Peyer's patch (tissue), 4 donors: ENCODE results near the gene CXCL1. TPM values are rescaled to one million over a fixed set of nuclear protein-coding genes. Genes with fewer than 3 reads are reported as not detected.

Experiments
- DNase-seq, 3 donors: peaks; one replicate each; pipeline ENCODE4 v3.0.0-alpha.2; 2017 to 2019
- H3K27ac ChIP-seq, 4 donors: fragments of 200-600 bp; sonication (generic); one replicate each; pipeline ENCODE4 v1.5.1; 2016 to 2019
- H3K27me3 ChIP-seq, 2 donors: fragments of 200-600 bp; sonication (generic); one replicate each; pipeline ENCODE4 v1.5.1; 2019
- H3K36me3 ChIP-seq, 3 donors: fragments of 200-600 bp; sonication (generic); one replicate each; pipeline ENCODE4 v1.5.1; 2016 to 2019
- H3K4me1 ChIP-seq, 4 donors: fragments of 200-600 bp; sonication (generic); one replicate each; pipeline ENCODE4 v1.5.1; 2016 to 2019
- H3K4me3 ChIP-seq, 4 donors: fragments of 200-600 bp; sonication (generic); 1 replicate in 3 of 4; 2 replicates in 1 of 4; pipeline ENCODE4 v1.5.1; 2016 to 2019; ENCODE audit warnings: mild to moderate bottlenecking in 1 of 4
- H3K9me3 ChIP-seq, 4 donors: fragments of 200-600 bp; sonication (generic); one replicate each; pipeline ENCODE4 v1.5.1; 2016 to 2019; ENCODE audit warnings: mild to moderate bottlenecking in 1 of 4
- POLR2A ChIP-seq, 2 donors: fragments of 450-650 bp; IDR thresholded peaks; one replicate each; pipeline ENCODE4 v1.5.1; 2017; ENCODE audit warnings: antibody characterized with exemption in 2 of 2, mild to moderate bottlenecking in 2 of 2, moderate library complexity in 2 of 2
- total RNA-seq, 4 donors: library from RNA; depleted of rRNA; stranded (reverse); fragments of >200 nt; gene quantifications; one replicate each; pipeline ENCODE4 v1.1.0, GENCODE V29; 2016
- TF ChIP-seq, protein P1 (sequence below), 6 experiments: fragments of 450-650 bp in 4 of 6; fragments of 200-600 bp in 2 of 6; sonication (generic) in 1 of 6; IDR thresholded peaks; one replicate each; pipeline ENCODE4 v1.5.1; 2017 to 2019; ENCODE audit warnings: antibody characterized with exemption in 6 of 6, mild to moderate bottlenecking in 3 of 6, moderate library complexity in 1 of 6

The CXCL1 gene
- total RNA-seq, 4 donors from 2014 or later: 4.1 to 69.3 (median 6.8) TPM

DNA sequence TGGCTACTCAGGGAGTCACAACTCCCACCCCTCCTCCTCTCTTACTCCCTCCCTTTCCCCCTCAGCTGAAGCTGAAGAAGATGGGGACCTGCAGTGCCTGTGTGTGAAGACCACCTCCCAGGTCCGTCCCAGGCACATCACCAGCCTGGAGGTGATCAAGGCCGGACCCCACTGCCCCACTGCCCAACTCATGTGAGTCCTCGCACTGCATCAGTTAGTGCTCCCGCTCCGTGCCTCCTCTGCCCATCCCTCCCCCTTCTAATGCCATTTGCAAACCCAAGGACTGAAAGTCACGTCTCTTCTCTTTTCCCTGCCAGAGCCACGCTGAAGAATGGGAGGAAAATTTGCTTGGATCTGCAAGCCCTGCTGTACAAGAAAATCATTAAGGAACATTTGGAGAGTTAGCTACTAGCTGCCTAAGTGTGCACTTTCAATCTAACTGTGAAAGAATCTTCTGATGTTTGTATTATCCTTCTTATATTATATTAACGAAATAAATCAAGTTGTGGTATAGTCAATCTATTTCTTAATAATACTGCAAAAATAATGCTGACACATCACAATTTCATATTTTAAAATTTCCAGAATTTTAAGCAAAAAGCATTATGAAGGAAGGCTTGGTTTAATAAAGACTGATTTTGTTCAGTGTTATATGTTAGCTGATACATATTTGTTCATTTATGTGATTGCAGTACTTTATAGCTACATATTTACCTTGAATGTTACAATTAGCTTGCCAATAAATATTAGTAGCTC is 15.3 kb upstream of the CXCL1 start:
- peaks cover 0 to 3% (median 0%) of the 10 kb centered on the region in 4 donors for H3K4me1 ChIP-seq
- TF ChIP-seq, protein P1, sequence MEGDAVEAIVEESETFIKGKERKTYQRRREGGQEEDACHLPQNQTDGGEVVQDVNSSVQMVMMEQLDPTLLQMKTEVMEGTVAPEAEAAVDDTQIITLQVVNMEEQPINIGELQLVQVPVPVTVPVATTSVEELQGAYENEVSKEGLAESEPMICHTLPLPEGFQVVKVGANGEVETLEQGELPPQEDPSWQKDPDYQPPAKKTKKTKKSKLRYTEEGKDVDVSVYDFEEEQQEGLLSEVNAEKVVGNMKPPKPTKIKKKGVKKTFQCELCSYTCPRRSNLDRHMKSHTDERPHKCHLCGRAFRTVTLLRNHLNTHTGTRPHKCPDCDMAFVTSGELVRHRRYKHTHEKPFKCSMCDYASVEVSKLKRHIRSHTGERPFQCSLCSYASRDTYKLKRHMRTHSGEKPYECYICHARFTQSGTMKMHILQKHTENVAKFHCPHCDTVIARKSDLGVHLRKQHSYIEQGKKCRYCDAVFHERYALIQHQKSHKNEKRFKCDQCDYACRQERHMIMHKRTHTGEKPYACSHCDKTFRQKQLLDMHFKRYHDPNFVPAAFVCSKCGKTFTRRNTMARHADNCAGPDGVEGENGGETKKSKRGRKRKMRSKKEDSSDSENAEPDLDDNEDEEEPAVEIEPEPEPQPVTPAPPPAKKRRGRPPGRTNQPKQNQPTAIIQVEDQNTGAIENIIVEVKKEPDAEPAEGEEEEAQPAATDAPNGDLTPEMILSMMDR (IDR thresholded peaks at IDR 0.05): no peak
- no peak for TF ChIP-seq POLR2A (IDR thresholded peaks at IDR 0.05)
- H3K9me3 ChIP-seq: no peaks in the 10 kb centered on the region
- H3K27ac ChIP-seq: no peak overlapping the region
- H3K4me3 ChIP-seq: peak overlapping the region in 1 of 4 donors; percentile 24
- H3K36me3 ChIP-seq: no peaks in the 10 kb centered on the region
- DNase-seq: no peak
- no peaks in the 10 kb centered on the region for H3K27me3 ChIP-seq

DNA sequence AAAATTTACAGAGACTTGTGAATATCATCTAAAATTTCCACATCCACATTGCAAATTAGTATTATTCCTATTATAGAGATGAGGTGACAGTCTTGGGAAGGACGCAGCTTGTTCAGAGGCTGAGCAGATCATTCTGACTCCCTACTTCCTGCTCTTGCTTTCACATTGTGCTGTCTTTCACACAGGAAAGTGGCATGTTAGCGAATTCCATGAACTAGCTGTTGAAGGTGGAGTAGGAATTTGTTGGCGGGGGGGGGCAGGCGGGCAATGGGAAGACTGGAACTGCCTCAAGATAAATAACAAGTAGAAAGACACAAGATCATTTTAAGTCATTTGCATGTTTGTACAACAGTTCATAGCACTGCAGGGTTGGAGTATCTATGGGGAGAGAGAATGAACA is 13.8 kb upstream of the CXCL1 start:
- Histone ChIP-seq H3K4me3 (no peak overlapping the region), H3K27ac (no peak overlapping the region), H3K9me3 (no peaks in the 10 kb centered on the region), H3K4me1 (peaks cover 0 to 7% (median 0%) of the 10 kb centered on the region in 4 donors), H3K36me3 (no peaks in the 10 kb centered on the region), H3K27me3 (no peaks in the 10 kb centered on the region)
- DNase-seq: no peak
- no peak for TF ChIP-seq POLR2A (IDR thresholded peaks at IDR 0.05)
- TF ChIP-seq, protein P1 (IDR thresholded peaks at IDR 0.05): no peak

DNA sequence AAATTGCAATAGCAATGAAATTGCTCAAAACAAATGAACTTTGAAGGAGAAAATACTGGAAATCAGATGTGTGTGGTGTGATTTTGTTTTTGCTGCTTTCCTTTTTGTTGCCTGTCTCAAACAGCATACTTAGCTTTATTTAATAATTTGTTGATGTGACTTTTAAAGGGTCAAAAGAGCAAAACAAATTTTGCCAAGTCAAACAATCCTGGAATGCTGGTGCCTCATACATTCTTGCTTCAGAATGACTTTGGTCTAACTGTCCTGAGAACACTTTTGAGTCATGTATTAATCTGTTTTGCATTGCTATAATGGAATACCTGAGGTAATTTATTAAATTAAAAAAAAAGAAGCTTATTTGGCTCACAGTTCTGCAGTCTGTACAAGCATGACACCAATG is 12.7 kb upstream of the CXCL1 start:
- no peak overlapping the region for H3K4me3 ChIP-seq
- no peak for TF ChIP-seq POLR2A (IDR thresholded peaks at IDR 0.05)
- TF ChIP-seq, protein P1 (IDR thresholded peaks at IDR 0.05): no peak
- H3K9me3 ChIP-seq: no peaks in the 10 kb centered on the region
- peaks cover 0 to 7% (median 0%) of the 10 kb centered on the region in 4 donors for H3K4me1 ChIP-seq
- no peak for DNase-seq
- no peak overlapping the region for H3K27ac ChIP-seq
- no peaks in the 10 kb centered on the region for H3K27me3 ChIP-seq
- H3K36me3 ChIP-seq: no peaks in the 10 kb centered on the region

DNA sequence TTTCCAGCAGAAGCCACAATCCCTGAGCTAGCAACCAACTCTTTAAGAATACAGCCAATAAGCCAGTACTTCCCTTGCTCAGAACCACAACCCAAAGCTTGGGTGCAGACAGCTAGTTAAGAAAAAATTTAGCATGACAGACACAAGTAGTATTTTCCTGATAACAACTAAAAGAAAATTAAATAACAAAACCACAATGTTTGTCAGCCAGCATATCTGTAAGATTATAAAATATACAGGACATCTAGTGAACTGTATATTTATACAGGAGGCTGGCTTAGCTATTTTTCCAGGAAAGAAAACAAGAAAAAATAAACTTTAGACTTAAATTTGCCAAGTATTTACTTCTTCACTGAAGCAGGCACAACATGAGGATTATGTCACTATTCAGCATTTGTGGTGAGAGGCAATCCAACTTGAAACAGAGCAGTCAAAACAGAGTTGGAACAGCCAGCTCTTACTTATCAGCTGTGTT is 9.5 kb upstream of the CXCL1 start:
- Histone ChIP-seq H3K27me3 (no peaks in the 10 kb centered on the region), H3K9me3 (no peaks in the 10 kb centered on the region), H3K4me3 (no peak overlapping the region), H3K36me3 (no peaks in the 10 kb centered on the region), H3K27ac (no peak overlapping the region), H3K4me1 (peaks cover 0 to 4% (median 0%) of the 10 kb centered on the region in 4 donors)
- no peak for TF ChIP-seq POLR2A (IDR thresholded peaks at IDR 0.05)
- TF ChIP-seq, protein P1 (IDR thresholded peaks at IDR 0.05): no peak
- no peak for DNase-seq

DNA sequence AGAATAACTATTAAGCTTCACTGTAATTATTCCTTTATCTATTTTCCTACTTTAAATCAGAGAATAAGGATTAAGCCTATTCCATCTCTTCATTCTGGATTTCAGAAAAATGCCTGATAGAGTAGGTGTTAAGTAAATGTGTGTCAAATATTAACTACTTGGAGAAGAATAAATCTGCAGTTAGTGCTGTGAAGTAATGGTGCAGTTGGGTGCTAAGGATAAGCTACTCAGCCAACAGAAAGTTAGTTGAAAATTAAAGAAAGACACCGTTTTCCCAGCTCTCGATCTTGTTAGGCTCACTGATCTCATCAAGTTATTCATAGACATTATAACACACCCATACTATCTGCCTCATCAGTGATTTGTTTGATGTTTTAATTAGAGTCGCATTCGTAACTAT is 9.0 kb upstream of the CXCL1 start:
- DNase-seq: no peak
- Histone ChIP-seq H3K9me3 (no peaks in the 10 kb centered on the region), H3K27me3 (no peaks in the 10 kb centered on the region), H3K4me3 (no peak overlapping the region), H3K27ac (no peak overlapping the region), H3K36me3 (no peaks in the 10 kb centered on the region), H3K4me1 (peaks cover 0 to 4% (median 0%) of the 10 kb centered on the region in 4 donors)
- TF ChIP-seq, protein P1 (IDR thresholded peaks at IDR 0.05): no peak
- no peak for TF ChIP-seq POLR2A (IDR thresholded peaks at IDR 0.05)
